Astrocyte (in vitro differentiated cells and primary cell): ENCODE results near the gene BAHCC1.

Source experiments
- EZH2 ChIP-seq: IDR thresholded peaks from 2 replicates; pipeline ENCODE4 v1.6.1; 2012; ENCODE audit warnings: mild to moderate bottlenecking, low read length, inconsistent platforms; ENCODE audit not compliant: insufficient read depth
- TF ChIP-seq, protein P1 (sequence below): IDR thresholded peaks from 2 replicates; pipeline ENCODE4 v1.5.1; 2011; ENCODE audit warnings: low read depth, mild to moderate bottlenecking, inconsistent platforms, low read length, moderate library complexity; ENCODE audit not compliant: insufficient read depth

DNA sequence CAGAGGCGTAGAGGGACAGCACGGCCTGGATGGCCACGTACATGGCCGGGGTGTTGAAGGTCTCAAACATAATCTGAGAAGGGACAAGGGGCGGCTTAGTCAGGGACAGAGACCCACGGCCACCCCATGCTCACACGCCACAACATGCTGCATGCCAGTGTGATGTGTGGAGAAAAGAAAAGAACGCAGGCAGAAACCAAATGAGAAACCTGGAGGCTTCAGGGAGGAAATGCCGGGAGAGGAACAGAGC, 116.2 kb downstream of the BAHCC1 start:
- TF ChIP-seq, protein P1, sequence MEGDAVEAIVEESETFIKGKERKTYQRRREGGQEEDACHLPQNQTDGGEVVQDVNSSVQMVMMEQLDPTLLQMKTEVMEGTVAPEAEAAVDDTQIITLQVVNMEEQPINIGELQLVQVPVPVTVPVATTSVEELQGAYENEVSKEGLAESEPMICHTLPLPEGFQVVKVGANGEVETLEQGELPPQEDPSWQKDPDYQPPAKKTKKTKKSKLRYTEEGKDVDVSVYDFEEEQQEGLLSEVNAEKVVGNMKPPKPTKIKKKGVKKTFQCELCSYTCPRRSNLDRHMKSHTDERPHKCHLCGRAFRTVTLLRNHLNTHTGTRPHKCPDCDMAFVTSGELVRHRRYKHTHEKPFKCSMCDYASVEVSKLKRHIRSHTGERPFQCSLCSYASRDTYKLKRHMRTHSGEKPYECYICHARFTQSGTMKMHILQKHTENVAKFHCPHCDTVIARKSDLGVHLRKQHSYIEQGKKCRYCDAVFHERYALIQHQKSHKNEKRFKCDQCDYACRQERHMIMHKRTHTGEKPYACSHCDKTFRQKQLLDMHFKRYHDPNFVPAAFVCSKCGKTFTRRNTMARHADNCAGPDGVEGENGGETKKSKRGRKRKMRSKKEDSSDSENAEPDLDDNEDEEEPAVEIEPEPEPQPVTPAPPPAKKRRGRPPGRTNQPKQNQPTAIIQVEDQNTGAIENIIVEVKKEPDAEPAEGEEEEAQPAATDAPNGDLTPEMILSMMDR = no peak
- no peak for TF ChIP-seq EZH2
